Activated CD4-positive, alpha-beta T cell treated with anti-CD3 and anti-CD28 coated beads, Interleukin-2, Interleukin-4, amounts not matched to agents 100 ng/mL and 50 ng/mL, durations not matched to agents 16 hours and 8 hours (primary cell): ENCODE measurements around the gene LASP1NB.
A peak's percentile ranks its signal among the peaks of the same experiment; 100 is the strongest.

Source experiments
- DNase-seq: peaks from one replicate; pipeline ENCODE4 v3.0.0-alpha.2; 2020; ENCODE audit warnings: low spot score

The LASP1NB gene

GRCh38 chr17:38967290-38967738, 41.9 kb downstream of the LASP1NB start, which contains the start of gene FBXO47:
TSS of gene FBXO47 (minus strand) at chr17:38967403. CDS start at chr17:38963025, 4,378 bp downstream.
- DNase-seq, result peak; percentile 76

GRCh38 chr17:38969281-38969680, 43.9 kb downstream of the LASP1NB start:
- no peak for DNase-seq

- DNase-seq, result no peak
Observed at GRCh38 chr17:38970128-38970527, 44.7 kb downstream of the LASP1NB start.

- no peak for DNase-seq
Observed at GRCh38 chr17:38970804-38971203, 45.4 kb downstream of the LASP1NB start.

GRCh38 chr17:38976187-38976551, 50.8 kb downstream of the LASP1NB start:
- peak; percentile 29 for DNase-seq

GRCh38 chr17:38978180-38978579, 52.8 kb downstream of the LASP1NB start:
- DNase-seq, result no peak
